GM19397 (cell line): ENCODE data around the gene AKAP6.

Experiments used
- ATAC-seq: cut with Tn5 transposase; IDR thresholded peaks from one replicate; pipeline ENCODE4 v1.9.1; 2021; ENCODE audit warnings: mild to moderate bottlenecking, moderate library complexity; ENCODE audit not compliant: unreplicated experiment

The AKAP6 gene, protein sequence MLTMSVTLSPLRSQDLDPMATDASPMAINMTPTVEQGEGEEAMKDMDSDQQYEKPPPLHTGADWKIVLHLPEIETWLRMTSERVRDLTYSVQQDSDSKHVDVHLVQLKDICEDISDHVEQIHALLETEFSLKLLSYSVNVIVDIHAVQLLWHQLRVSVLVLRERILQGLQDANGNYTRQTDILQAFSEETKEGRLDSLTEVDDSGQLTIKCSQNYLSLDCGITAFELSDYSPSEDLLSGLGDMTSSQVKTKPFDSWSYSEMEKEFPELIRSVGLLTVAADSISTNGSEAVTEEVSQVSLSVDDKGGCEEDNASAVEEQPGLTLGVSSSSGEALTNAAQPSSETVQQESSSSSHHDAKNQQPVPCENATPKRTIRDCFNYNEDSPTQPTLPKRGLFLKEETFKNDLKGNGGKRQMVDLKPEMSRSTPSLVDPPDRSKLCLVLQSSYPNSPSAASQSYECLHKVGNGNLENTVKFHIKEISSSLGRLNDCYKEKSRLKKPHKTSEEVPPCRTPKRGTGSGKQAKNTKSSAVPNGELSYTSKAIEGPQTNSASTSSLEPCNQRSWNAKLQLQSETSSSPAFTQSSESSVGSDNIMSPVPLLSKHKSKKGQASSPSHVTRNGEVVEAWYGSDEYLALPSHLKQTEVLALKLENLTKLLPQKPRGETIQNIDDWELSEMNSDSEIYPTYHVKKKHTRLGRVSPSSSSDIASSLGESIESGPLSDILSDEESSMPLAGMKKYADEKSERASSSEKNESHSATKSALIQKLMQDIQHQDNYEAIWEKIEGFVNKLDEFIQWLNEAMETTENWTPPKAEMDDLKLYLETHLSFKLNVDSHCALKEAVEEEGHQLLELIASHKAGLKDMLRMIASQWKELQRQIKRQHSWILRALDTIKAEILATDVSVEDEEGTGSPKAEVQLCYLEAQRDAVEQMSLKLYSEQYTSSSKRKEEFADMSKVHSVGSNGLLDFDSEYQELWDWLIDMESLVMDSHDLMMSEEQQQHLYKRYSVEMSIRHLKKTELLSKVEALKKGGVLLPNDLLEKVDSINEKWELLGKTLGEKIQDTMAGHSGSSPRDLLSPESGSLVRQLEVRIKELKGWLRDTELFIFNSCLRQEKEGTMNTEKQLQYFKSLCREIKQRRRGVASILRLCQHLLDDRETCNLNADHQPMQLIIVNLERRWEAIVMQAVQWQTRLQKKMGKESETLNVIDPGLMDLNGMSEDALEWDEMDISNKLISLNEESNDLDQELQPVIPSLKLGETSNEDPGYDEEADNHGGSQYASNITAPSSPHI (N-terminal part only)

DNA sequence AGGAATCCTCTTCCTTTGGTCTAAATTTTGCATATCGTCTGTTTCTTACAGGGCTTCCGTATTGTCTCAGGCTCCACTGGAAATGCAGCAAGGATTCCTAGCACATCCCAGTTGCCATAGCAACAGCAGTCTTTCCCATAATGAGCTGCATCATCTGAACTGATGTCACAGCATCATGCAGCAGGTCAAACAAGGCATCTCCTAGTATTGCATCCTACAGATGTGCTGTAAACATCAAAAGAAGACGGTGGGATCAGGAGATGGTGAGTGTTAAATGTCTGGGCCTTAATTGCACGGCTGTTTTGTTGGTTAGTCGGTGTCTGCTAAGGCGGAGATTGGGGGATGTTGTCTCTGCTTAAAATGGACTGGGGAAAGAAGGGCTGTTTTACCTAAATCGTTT is at the start of gene AKAP6:
AKAP6 (plus strand) TSS at position 153 of the 400 bp plus-strand sequence. CDS start 104,196 bp downstream, outside the sequence.
- no peak for ATAC-seq

GRCh38 chr14:32286602-32287001 is 42.5 kb upstream of the AKAP6 start:
- no peak for ATAC-seq

DNA sequence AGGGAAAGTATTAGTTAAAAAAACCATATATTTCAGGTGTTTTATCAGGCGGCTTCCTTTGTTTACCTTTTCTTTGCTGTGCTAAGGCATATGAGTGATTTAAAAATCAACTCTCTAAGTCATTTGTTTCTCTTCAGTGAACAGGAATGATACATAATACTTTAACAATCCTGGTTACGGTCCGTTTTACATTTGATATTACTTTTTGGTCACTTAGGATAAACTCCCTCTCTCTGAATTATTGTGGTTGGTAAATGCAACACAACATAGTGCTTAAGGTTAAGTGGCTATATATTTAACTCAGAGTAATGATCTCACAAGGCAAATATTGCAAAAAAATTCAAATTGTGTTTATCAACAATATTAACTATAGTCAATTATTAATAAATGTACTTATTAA is 32.7 kb upstream of the AKAP6 start:
- ATAC-seq = no peak

- ATAC-seq = no peak
Measured at GRCh38 chr14:32298346-32298745, 30.8 kb upstream of the AKAP6 start.

GRCh38 chr14:32300136-32300535 is 29.0 kb upstream of the AKAP6 start:
- ATAC-seq = no peak

DNA sequence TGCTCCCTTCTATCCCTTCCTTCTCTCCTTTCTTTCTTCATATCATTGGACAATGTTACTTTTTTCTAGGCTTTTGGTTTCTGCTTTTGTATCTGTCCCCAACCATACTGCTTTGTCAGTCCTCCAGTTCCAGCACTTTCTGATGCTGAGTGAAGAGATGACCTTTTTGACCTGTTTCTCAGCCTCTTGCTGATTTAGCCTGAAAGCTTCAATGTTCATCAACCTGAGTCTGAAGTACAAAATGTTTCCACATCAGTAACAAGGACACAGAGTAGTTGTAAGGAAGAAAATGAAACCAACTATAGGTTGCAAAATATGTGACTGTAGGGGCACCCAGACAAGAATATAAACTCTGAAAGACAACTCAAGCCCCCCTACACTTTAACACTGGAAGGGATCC is 25.2 kb upstream of the AKAP6 start:
- ATAC-seq = no peak

DNA sequence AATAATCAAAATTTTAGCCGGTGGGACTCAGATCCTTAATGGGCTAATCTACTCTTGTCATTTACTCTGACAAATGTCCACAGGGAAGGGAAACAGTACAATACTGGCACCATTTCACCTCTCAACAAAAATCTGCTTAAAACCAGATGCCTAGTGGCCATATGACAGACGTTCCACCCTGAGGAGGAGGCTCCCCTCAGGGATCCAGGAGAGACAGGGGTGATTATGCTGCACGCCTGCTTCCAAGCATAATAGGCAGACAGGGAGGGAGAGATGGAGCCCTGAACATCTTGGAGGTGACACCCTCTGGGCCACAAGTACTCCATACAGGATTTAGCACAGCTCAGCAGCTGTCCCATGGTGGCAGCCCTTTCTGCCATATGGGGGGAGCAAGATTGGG is 24.8 kb upstream of the AKAP6 start:
- ATAC-seq = no peak

DNA sequence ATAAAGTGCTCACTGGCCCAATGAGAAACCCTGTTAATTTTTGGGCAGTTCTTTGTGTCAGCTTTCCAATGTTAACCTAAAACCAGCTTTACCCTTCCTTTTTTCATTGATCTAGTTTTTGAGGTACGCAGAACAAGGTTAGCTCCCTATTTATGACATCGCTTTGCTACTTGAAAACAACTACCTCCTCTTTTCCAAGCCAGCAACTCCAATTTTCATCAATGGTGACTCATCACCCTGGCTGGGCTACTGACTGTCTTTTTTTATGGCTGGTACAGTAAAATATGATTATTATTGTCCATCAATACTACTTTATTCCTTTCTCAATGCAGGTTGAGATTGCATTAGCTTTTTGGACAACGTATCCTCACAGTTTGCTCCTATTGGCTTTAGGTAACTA is 22.5 kb upstream of the AKAP6 start:
- no peak for ATAC-seq

DNA sequence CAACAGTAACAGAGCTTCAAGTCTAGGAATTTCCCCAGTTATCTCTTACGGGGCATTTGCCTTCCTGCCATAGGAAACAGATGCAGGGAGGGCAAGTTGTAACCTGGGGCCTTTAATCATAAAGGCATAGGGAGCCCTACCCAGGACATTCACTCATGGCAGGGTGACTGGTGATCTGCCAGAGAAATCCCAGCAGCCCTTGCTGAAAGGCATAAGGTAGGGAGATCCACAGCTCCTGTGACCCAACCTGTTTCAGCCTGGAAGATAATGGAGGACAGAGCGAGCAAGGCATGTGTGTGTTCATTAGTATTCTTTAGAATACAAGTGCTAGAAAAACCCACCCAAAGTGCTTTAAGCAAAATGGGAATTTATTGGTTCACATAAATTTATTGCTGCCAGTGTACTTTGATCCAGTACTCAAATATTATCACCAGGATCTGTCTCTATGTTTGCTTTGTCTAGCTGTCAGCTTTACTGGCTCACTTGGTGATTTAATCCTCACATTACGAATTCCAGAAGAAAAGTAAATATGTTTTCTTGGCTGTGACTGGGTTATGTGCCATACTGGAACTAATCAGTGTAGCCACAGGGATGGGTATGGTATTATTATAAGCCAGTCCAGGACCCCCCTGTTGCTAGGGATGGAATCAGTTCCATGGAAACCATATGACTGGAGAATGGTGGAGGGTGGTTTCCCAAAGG is 21.1 kb upstream of the AKAP6 start:
- ATAC-seq = no peak

- no peak for ATAC-seq
Measured at GRCh38 chr14:32310876-32311275, 18.2 kb upstream of the AKAP6 start.

DNA sequence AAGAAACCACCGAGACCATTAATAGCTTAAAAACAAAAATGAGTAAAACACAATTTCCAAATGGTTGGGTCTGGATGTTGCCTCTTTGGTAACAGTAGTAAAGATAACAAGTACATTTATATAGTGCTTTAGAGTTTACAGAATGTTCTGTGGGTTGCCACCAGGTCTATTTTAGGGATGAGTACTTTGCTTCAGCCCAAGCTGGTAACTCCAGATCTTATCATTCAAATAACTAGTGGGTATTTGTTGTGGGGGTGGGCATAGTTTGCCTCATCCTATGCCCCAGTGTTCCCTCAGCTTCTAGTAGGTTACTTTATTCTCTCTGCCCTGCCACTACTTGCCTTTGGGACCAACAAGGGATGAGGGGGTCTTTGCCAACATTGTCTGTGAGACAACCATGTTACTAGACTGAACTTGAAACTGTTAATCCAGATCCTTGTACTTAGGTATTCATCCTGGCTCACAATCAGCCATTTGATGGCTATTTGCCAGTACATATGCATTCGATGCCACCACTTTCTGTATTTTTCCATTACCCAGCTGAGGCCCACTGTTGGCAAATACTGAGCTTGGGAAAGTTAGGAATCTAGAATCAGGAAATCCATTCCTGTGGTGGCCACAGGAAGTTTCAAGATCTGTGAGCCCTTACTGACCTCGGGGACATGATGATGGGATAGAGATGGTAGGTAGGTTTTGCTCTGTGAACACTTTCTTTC is 17.6 kb upstream of the AKAP6 start:
- no peak for ATAC-seq

- ATAC-seq = no peak
Measured at GRCh38 chr14:32312010-32312331, 17.1 kb upstream of the AKAP6 start.

GRCh38 chr14:32313844-32314376 is 15.2 kb upstream of the AKAP6 start:
- no peak for ATAC-seq

- ATAC-seq = no peak
Measured at GRCh38 chr14:32318087-32318795, 10.9 kb upstream of the AKAP6 start.

DNA sequence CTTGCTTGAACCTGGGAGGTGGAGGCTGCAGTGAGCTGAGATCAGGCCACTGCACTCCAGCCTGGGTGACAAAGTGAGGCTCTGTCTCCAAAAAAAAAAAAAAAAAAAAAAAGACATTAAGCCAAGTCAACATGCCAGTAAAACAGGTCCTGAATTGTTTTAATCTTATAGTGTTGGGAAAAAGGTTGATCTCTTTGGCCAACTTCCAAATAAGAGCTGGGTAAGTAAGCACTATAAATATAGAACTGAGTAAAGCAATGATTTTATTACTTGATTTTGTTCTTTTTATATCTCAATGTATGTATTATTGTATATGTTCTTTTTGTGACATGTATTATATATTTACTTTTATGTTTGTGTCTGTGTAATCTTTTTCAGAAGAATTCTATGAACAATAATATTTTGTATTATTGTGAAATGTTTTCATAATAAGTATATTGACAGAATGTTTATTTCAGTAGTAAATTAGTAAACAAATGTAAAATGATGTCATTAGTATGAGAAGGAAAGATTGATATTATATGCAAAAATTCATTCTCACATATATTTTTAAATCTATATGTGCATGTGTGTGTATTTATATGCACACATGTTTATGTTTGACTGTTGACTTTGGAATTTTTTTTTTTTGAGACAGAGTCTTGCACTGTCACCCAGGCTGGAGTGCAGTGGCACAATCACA is 9.6 kb upstream of the AKAP6 start:
- no peak for ATAC-seq

GRCh38 chr14:32324601-32325000 is 4.5 kb upstream of the AKAP6 start:
- ATAC-seq = no peak

DNA sequence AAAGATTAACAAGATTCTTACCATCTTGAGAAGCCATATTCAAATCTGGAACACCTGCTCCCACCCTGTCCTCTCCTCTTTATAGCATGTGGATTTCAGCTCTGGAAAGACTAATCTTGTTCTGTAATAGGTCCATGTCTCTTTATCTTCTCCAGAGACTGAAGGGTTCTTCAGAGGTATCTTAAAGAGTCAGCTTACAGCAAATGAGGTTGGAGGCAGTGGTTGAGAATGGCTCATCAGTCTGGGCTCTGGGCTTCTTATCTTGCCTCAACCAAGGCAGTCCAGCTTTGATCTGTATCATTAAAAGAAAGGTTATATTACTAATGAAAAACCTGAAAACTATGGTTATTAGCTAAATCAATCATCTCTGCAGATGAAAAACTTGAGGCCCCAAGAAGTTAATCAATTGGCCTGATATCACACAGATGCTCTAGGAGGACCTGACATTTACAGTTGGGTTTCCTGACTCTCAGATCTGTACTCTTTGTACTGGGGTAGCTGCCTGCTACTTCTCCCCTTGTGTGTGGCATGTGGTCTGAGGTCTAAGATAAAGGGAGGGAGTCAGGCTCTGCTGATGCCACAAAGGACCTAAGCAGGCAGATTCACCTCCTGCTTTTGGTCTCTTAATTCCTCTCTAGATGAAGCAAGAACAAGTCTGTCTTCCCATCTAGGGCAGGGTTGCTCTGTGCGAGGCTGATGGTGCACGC is 1.7 kb upstream of the AKAP6 start:
- no peak for ATAC-seq

DNA sequence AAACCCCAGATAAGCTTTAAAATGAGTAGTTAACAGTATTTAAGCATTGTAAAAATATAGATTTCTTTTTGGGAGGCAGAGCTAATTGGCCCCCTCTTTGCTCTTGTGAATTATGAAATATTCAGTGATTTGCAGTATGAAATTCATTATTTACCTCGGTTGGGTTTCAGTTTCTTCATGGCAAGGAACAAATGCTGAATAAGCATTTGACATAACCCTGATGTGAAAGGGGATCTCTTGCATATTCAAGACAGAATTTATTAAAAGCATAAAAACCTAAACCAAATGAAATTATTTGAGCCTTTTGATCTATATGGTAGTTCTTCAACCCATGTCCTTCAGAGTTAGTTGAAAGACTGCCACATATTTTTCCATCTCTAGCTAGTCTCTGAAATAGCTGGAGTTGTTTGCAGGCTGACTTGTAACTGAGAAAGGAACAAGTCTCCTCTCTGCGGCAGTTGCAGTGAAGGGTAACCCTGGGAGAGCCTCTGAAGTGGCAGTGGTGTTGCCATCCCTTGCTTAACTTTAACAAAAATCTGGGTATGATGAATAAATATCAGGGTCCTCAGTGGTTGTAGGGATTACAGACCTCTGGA is 690 bp downstream of the AKAP6 start:
- ATAC-seq = no peak
